ENCODE measurements around the gene ZMYND12.

ZMYND12 gene

GRCh38 chr1:42392255-42392654, 63.6 kb downstream of the ZMYND12 start:
- no peak for DNase-seq (ENCODE audit: low read depth in 2 of 2)

- no peak for DNase-seq (ENCODE audit: low read depth in 2 of 2)
These were observed 69.8 kb downstream of the ZMYND12 start for GRCh38 chr1:42386051-42386450.

- DNase-seq (ENCODE audit: low read depth in 2 of 2): no peak
These were observed 70.5 kb downstream of the ZMYND12 start for GRCh38 chr1:42385283-42385682.

GRCh38 chr1:42381280-42381673, 74.5 kb downstream of the ZMYND12 start:
- DNase-seq (ENCODE audit: low read depth in 2 of 2): no peak

- peak; percentile 13 to 28 for DNase-seq (ENCODE audit: low read depth in 2 of 2)
These were observed 75.1 kb downstream of the ZMYND12 start, which contains the start of gene RIMKLA for GRCh38 chr1:42380586-42381279. Gene RIMKLA, plus strand, starts transcription at chr1:42380792. Its CDS starts 143 bp downstream, at chr1:42380935.

All from activated CD4-positive, alpha-beta T cell treated with anti-CD3 and anti-CD28 coated beads for 24 hours (primary cell).